Cardiac muscle cell (in vitro differentiated cells and primary cell): ENCODE data around the gene CCNQ. TPM values are rescaled to one million over a fixed set of nuclear protein-coding genes. Genes with fewer than 3 reads are reported as not detected.
"Not testable (repeated sequence)": the region's sequence is repeated elsewhere in the genome, so short reads cannot be mapped to it uniquely, and the experiment has no call there.

Experiments used
- DNase-seq, 2 donors: peaks; one replicate each; pipeline versions ENCODE4 v3.0.0 to v3.0.0-alpha.2; 2010 to 2017; ENCODE audit warnings: low read depth in 1 of 2, low spot score in 1 of 2
- H3K27ac ChIP-seq: fragments of 200-600 bp; sonication (generic); 2 replicates; pipeline ENCODE4 v1.5.1; 2016
- H3K27me3 ChIP-seq: fragments of 200-600 bp; sonication (generic); 2 replicates; pipeline ENCODE4 v1.6.0; 2016; ENCODE audit warnings: control low read depth
- H3K36me3 ChIP-seq: fragments of 200-600 bp; sonication (generic); 2 replicates; pipeline ENCODE4 v1.5.1; 2016; ENCODE audit warnings: control low read depth
- H3K4me1 ChIP-seq: fragments of 200-600 bp; sonication (generic); 2 replicates; pipeline ENCODE4 v1.8.1; 2017; ENCODE audit warnings: low read depth, mild to moderate bottlenecking, mixed run types
- H3K4me3 ChIP-seq: fragments of 200-600 bp; sonication (generic); 2 replicates; pipeline ENCODE4 v1.5.1; 2016; ENCODE audit warnings: mild to moderate bottlenecking
- H3K9me3 ChIP-seq: fragments of 200-600 bp; sonication (generic); 2 replicates; pipeline ENCODE4 v1.5.1; 2017; ENCODE audit warnings: low read depth, mild to moderate bottlenecking, control low read depth
- polyA plus RNA-seq: library from polyadenylated mRNA; unstranded; fragments of >200 nt; fragmentation: Nextera tagmentation; extraction: Ambion mirVana; gene quantifications from 2 replicates; pipeline ENCODE4 v1.2.1, GENCODE V29; 2016
- total RNA-seq: library from RNA; depleted of rRNA; stranded (reverse); fragments of >200 nt; gene quantifications from 2 replicates; pipeline ENCODE4 v1.2.3, GENCODE V29; 2016
- TF ChIP-seq, protein P1 (sequence below): IDR thresholded peaks from 2 replicates; pipeline ENCODE4 v1.5.1; 2012; ENCODE audit warnings: low read depth, mild to moderate bottlenecking, low read length

CCNQ gene
- total and polyA plus RNA-seq, 2 experiments from 2014 or later, result 28.5 to 37.0 TPM

DNA sequence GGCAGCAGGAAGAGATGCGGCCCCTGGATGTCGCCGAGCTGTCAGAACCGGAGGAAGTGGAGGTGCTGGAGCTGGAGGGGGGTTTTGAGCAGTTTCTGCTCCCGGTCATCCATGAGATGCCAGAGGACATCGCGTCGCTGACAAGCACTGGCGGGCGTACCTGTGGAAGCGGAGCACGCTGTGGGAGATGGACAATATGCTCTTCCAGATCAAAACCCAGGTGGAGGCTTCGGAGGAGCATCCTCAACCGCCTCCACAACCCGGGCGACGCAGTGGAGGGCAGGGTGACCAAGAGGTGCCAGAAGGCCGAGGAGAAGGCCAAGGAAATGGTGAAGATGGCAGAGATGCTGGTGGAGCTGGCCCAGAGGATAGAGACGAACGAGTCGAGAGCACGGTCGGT lies 7.6 kb upstream of the CCNQ start:
- no peaks in the 10 kb centered on the region for H3K4me1 ChIP-seq
- H3K36me3 ChIP-seq, result no peaks in the 10 kb centered on the region
- H3K4me3 ChIP-seq, result no peak overlapping the region
- TF ChIP-seq, protein P1, sequence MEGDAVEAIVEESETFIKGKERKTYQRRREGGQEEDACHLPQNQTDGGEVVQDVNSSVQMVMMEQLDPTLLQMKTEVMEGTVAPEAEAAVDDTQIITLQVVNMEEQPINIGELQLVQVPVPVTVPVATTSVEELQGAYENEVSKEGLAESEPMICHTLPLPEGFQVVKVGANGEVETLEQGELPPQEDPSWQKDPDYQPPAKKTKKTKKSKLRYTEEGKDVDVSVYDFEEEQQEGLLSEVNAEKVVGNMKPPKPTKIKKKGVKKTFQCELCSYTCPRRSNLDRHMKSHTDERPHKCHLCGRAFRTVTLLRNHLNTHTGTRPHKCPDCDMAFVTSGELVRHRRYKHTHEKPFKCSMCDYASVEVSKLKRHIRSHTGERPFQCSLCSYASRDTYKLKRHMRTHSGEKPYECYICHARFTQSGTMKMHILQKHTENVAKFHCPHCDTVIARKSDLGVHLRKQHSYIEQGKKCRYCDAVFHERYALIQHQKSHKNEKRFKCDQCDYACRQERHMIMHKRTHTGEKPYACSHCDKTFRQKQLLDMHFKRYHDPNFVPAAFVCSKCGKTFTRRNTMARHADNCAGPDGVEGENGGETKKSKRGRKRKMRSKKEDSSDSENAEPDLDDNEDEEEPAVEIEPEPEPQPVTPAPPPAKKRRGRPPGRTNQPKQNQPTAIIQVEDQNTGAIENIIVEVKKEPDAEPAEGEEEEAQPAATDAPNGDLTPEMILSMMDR, result no peak
- H3K27me3 ChIP-seq, result peaks cover 20% of the 10 kb centered on the region
- H3K9me3 ChIP-seq, result no peaks in the 10 kb centered on the region
- H3K27ac ChIP-seq, result no peak overlapping the region
- DNase-seq, result no peak

DNA sequence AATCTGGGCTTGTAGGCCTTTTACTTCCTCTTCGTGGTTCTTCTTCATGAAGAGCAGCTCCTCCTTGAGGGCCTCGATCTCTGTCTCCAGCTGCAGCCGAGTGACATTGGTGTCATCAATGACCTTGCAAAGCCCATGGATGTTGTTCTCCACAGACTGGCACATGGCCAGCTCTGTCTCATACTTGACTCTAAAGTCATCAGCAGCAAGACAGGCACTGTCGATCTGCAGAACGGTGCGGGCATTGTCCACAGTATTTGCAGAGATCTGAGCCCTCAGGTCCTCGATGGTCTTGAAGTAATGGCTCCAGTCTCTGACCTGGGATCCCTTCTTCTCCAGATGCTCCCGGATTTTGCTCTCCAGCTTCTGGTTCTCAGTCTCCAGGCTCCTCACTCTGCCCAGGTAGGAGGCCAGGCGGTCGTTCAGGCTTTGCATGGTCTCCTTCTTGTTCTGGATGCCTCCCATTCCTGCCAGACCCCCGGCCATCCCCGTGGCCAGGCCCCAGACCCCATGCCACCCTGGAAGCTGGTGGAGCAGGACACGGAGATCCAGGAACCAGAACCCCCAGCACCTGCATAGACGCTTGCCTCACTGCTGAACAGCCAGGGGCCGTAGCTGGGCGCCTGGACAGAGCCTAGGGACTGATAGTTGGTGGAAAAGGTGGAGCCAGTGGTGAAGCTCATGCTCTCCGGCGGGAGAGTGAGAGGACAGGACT lies 5.9 kb upstream of the CCNQ start:
- H3K9me3 ChIP-seq, DNase-seq, H3K36me3 ChIP-seq, H3K27ac ChIP-seq, H3K4me3 ChIP-seq, H3K4me1 ChIP-seq: not testable (repeated sequence)
- peaks cover 17% of the 10 kb centered on the region for H3K27me3 ChIP-seq

DNA sequence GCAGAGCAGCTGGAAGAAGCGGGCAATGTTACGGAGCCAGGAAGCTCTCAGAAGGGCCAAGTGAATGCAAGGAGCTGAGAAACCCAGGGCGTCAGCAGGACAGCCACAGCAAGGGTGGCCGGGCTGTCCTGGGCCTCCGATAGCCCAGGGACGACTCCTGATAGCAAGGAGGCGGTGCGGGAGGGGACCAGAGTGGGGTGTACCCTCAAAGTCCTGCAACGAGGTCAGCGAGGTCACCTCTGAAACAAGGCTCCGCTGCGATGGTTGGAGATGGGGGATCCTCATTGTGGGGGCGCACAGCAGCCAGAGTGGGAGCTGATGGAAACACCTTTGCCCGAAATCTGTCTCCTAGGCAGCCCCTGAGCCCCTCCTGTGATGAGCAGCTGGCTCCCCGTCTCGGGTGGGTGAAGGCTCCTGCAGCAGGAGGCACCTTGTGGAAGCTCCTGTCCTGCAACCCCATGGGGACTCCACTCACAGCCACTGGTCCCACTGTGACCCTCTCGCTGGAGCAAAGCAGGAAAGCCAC lies 4.3 kb upstream of the CCNQ start:
- H3K9me3 ChIP-seq, result no peaks in the 10 kb centered on the region
- H3K36me3 ChIP-seq, result no peaks in the 10 kb centered on the region
- TF ChIP-seq, protein P1, result no peak

DNA sequence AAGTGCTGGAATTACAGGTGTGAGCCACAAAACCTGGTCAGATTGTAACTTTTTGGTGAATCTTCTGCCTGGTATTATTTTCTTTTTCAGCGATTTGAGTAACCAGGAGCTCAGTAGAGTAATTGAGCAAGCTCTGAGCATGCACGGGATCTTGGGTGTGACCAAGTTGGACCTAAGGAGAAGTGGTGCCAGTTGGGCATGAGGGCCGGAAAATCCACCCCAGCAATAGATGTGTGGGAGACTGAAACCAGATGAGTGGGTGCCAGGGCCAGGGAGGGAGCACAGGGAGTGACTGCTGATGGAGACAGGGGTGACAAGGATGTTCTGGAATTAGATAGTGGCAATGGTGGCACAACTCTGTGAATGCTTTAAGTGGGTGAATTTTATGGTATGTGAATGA lies 3.7 kb upstream of the CCNQ start:
- H3K9me3 ChIP-seq, result no peaks in the 10 kb centered on the region
- TF ChIP-seq, protein P1, result no peak
- peaks cover 8% of the 10 kb centered on the region for H3K27me3 ChIP-seq

More for the DNA sequence above, 4.3 kb upstream of the CCNQ start:
- no peak overlapping the region for H3K4me3 ChIP-seq
- H3K27ac ChIP-seq, result no peak overlapping the region
- no peaks in the 10 kb centered on the region for H3K4me1 ChIP-seq
- no peak for DNase-seq
- H3K27me3 ChIP-seq, result peaks cover 12% of the 10 kb centered on the region

DNA sequence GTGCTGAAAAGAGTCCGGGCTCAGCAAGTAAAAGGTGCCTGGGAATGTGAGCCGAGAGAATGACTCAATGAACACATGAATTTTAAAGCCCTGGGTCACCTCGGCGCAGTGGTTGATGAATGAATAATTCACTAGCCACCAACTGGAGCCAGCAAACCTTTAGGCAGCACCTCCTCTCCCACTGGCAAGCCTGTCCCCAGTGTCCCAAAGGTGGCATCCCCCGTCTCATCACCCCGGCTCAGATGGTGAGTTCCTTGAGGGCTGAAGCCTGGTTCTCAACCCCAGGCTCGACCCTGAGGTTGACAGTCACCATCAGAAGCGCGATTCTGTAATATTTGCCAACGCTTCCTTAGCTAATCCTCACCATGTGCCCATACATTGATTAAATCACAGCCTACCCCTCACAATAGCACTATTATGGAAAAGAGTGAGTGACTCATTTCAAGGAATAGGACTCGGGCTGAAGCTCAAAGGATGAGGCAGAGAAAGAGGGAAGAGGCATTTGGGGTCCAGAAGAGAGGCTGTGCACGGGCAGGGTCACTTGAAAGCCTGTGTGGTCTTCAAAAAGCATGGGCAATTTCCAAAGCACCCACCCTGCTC lies 2.7 kb upstream of the CCNQ start:
- H3K4me3 ChIP-seq, result no peak overlapping the region
- H3K27ac ChIP-seq, result no peak overlapping the region
- no peak for DNase-seq
- H3K4me1 ChIP-seq, result no peaks in the 10 kb centered on the region
- H3K36me3 ChIP-seq, result no peaks in the 10 kb centered on the region
- H3K27me3 ChIP-seq, result peaks cover 3% of the 10 kb centered on the region
- TF ChIP-seq, protein P1, result no peak
- no peaks in the 10 kb centered on the region for H3K9me3 ChIP-seq

More for the DNA sequence above, 3.7 kb upstream of the CCNQ start:
- no peaks in the 10 kb centered on the region for H3K36me3 ChIP-seq
- H3K4me1 ChIP-seq, result no peaks in the 10 kb centered on the region
- DNase-seq, result no peak
- no peak overlapping the region for H3K27ac ChIP-seq
- no peak overlapping the region for H3K4me3 ChIP-seq

DNA sequence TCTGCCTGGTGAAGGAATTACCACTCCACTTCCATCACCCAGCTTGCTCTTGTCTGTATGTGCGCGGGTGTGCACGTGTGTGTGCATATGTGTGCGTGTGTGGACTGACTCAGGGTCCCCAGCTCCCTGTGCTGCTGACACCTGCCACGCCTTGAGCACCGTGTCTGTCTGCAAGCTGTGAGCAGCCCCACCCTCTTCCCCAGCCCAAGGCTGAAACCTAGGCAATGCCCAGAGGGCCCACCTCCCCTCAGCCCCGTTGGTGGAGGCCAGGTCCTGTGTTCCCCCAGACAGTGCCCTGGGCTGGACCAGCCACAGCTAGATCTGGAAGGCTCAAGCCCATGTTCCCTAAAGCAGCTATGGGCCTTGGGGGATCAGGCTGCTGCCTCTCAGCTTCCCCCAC lies 2.0 kb upstream of the CCNQ start:
- Histone ChIP-seq H3K4me3 (no peak overlapping the region), H3K4me1 (no peaks in the 10 kb centered on the region), H3K27ac (no peak overlapping the region), H3K27me3 (peaks cover 2% of the 10 kb centered on the region), H3K36me3 (no peaks in the 10 kb centered on the region), H3K9me3 (no peaks in the 10 kb centered on the region)
- no peak for DNase-seq
- TF ChIP-seq, protein P1, result no peak
